SU-DHL-6 (cell line): Measurements from ENCODE around the gene PRKCD.
"Not testable (repeated sequence)": the region's sequence is repeated elsewhere in the genome, so short reads cannot be mapped to it uniquely, and the experiment has no call there.

ENCODE experiments used
- H2AFZ ChIP-seq: fragments of 200-600 bp; sonication (generic); 2 replicates; pipeline ENCODE4 v1.6.1; 2014; ENCODE audit warnings: low read depth, mild to moderate bottlenecking, moderate library complexity, mixed read lengths, antibody characterized with exemption, low read length; ENCODE audit not compliant: severe bottlenecking
- H3F3A ChIP-seq: fragments of 200-600 bp; shearing (Covaris generic); 2 replicates; pipeline ENCODE4 v1.6.0; 2016; ENCODE audit warnings: antibody characterized with exemption, mild to moderate bottlenecking; ENCODE audit not compliant: insufficient read depth
- H3K27ac ChIP-seq: fragments of 200-600 bp; sonication (generic); 2 replicates; pipeline ENCODE4 v1.5.1; 2016; ENCODE audit warnings: low read depth, mild to moderate bottlenecking, low read length, moderate library complexity, mixed read lengths
- H3K27me3 ChIP-seq: fragments of 200-600 bp; sonication (generic), shearing (Covaris generic); 2 replicates; pipeline ENCODE4 v1.6.0; 2014; ENCODE audit warnings: mild to moderate bottlenecking, low read length
- H3K36me3 ChIP-seq: fragments of 200-600 bp; sonication (generic); 2 replicates; pipeline ENCODE4 v1.6.1; 2014; ENCODE audit warnings: mild to moderate bottlenecking, low read length, mixed read lengths
- H3K4me2 ChIP-seq: fragments of 300-600, 200-600 bp; shearing (Covaris generic), sonication (generic); 2 replicates; pipeline ENCODE4 v1.6.0; 2014; ENCODE audit warnings: low read length, low read depth, mild to moderate bottlenecking; ENCODE audit not compliant: poor library complexity, severe bottlenecking
- H3K4me3 ChIP-seq: fragments of 200-600 bp; sonication (generic); 2 replicates; pipeline ENCODE4 v1.5.1; 2014; ENCODE audit warnings: antibody characterized with exemption, low read length, mild to moderate bottlenecking, mixed read lengths; ENCODE audit not compliant: insufficient read depth, poor library complexity, severe bottlenecking
- H3K79me2 ChIP-seq: fragments of 200-600 bp; sonication (generic); 2 replicates; pipeline ENCODE4 v1.6.1; 2014; ENCODE audit warnings: mild to moderate bottlenecking, low read length, moderate library complexity; ENCODE audit not compliant: insufficient read depth
- H3K9ac ChIP-seq: fragments of 200-600 bp; sonication (generic); 2 replicates; pipeline ENCODE4 v1.7.0; 2014; ENCODE audit warnings: mild to moderate bottlenecking, low read length
- H3K9me2 ChIP-seq: fragments of 200-600 bp; sonication (generic); replicated peaks from 2 replicates; pipeline ENCODE4 v1.6.1; 2014; ENCODE audit warnings: low read length; ENCODE audit not compliant: insufficient read depth
- H3K9me3 ChIP-seq: fragments of 200-600 bp; sonication (generic); 2 replicates; pipeline ENCODE4 v1.6.1; 2014; ENCODE audit warnings: low read length, mixed read lengths; ENCODE audit not compliant: insufficient read depth
- H4K20me1 ChIP-seq: fragments of 200-600 bp; sonication (generic); 2 replicates; pipeline ENCODE4 v1.6.1; 2014; ENCODE audit warnings: low read depth, mild to moderate bottlenecking, antibody characterized with exemption, low read length, moderate library complexity, mixed read lengths
- CTCF ChIP-seq: fragments of 200-600 bp; sonication (generic); IDR thresholded peaks from one replicate; pipeline ENCODE4 v1.5.1; 2017; ENCODE audit warnings: antibody characterized with exemption, mild to moderate bottlenecking, low read length, moderate library complexity; ENCODE audit not compliant: insufficient read depth, poor library complexity, severe bottlenecking
- EZH2phosphoT487 ChIP-seq: fragments of 200-600 bp; sonication (generic), shearing (Covaris generic); conservative IDR thresholded peaks from 2 replicates; pipeline ENCODE4 v1.6.1; 2018; ENCODE audit warnings: mild to moderate bottlenecking, antibody characterized with exemption, low read length, moderate library complexity, mixed read lengths

PRKCD gene

GRCh38 chr3:53149699-53150098 lies 11.3 kb upstream of the PRKCD start:
- no peak overlapping the region for H3K27ac ChIP-seq
- no peak overlapping the region for H3K9ac ChIP-seq
- no peaks in the 10 kb centered on the region for H3K36me3 ChIP-seq
- H3K9me2 ChIP-seq: no peaks in the 10 kb centered on the region
- H3K4me2 ChIP-seq: no peak overlapping the region
- no peaks in the 10 kb centered on the region for H3F3A ChIP-seq
- no peaks in the 10 kb centered on the region for H3K79me2 ChIP-seq
- H2AFZ ChIP-seq: no peak overlapping the region
- H3K9me3 ChIP-seq: no peaks in the 10 kb centered on the region
- no peaks in the 10 kb centered on the region for H3K27me3 ChIP-seq
- TF ChIP-seq EZH2phosphoT487 (no peak), CTCF (no peak)
- H4K20me1 ChIP-seq: no peaks in the 10 kb centered on the region
- no peak overlapping the region for H3K4me3 ChIP-seq

DNA sequence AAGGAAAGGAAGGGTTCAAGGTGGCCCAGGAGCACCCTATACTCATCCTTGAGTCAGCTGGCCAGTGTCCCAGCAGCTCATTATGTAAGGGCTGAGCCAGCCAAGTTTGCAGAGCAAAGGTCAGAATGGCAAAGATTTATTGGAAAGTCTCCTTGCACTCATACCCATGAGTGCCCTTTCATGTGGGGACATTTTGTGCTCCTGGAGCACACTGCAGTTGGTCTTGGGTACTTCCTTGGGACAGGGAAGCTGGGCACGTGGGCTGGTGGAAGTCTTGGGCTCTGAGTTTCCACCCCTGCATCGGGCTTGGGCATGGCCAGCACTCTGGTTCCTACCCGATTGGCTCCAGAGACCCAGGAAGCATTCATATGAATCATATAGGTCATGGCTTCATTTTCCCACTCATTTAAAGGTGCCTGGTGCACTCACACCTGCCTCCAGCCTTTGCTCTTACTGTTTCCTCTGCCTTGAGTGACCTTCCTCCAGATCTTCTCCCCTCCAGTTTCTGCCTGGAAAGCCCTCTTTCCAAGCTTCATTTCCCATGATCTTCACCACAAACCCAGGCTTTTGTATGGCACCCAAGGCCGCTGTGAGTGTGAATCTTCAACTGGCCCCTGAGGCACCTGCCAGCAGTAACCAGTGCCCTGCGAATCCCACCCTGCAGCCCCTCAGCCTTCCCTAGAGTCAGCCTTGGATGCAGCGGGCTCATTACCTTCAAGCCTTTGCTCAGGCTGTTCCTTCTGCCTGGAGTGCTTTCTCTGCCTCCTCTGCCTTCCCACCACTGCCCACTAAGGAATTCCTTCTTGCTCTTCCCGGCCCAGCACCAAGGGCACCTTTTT lies 10.5 kb upstream of the PRKCD start:
- Histone ChIP-seq H3K27ac (no peak overlapping the region), H3K36me3 (no peaks in the 10 kb centered on the region), H3K9me3 (no peaks in the 10 kb centered on the region), H3K4me2 (no peak overlapping the region), H3K27me3 (no peaks in the 10 kb centered on the region), H2AFZ (no peak overlapping the region), H3K9ac (no peak overlapping the region), H3K9me2 (no peaks in the 10 kb centered on the region), H3K79me2 (no peaks in the 10 kb centered on the region), H3K4me3 (no peak overlapping the region), H3F3A (no peaks in the 10 kb centered on the region), H4K20me1 (no peaks in the 10 kb centered on the region)
- TF ChIP-seq CTCF: no peak
- no peak for TF ChIP-seq EZH2phosphoT487

DNA sequence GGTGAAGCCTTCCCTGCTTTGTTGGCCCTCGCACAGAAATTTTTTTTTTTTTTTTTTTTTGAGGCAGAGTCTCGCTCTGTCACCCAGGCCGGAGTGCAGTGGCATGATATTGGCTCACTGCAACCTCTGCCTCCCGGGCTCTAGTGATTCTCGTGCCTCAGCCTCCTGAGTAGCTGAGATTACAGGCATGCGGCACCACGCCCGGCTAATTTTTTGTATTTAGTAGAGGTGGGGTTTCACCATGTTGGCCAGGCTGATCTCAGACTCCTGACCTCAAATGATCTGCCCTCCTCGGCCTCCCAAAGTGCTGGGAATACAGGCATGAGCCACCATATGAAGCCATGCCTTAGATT lies 9.9 kb upstream of the PRKCD start:
- H3K79me2 ChIP-seq, H3K4me3 ChIP-seq, H3K27ac ChIP-seq, H3K27me3 ChIP-seq, H3K9me3 ChIP-seq, H2AFZ ChIP-seq, H3K9me2 ChIP-seq, H4K20me1 ChIP-seq, H3K4me2 ChIP-seq, H3K9ac ChIP-seq, H3K36me3 ChIP-seq, H3F3A ChIP-seq: not testable (repeated sequence)

DNA sequence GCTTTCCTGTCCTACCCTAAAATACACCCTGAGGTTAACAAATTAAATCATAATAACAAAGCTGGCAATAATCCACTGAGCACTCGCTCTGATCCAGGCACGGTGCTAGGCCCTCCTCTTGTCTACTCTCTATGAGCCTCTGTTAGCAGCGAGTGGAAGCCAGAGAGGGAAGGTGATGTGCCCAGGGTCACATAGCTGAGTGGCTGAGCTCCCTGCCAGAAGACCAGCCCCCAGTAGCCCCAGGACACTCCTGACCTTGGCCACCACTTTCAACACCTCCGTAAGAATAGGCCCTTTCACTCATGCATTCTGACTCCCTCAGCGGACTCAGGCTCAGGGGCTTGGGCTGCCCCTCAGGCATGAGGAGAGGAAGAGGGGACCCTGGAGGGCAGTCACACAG lies 9.5 kb upstream of the PRKCD start:
- Histone ChIP-seq H3K9me3 (no peaks in the 10 kb centered on the region), H3K27me3 (no peaks in the 10 kb centered on the region), H3K27ac (no peak overlapping the region), H3K4me3 (no peak overlapping the region), H3F3A (no peaks in the 10 kb centered on the region), H3K4me2 (no peak overlapping the region), H2AFZ (no peak overlapping the region), H3K9me2 (no peaks in the 10 kb centered on the region), H3K79me2 (no peaks in the 10 kb centered on the region), H4K20me1 (no peaks in the 10 kb centered on the region), H3K36me3 (no peaks in the 10 kb centered on the region), H3K9ac (no peak overlapping the region)
- no peak for TF ChIP-seq EZH2phosphoT487
- TF ChIP-seq CTCF: no peak
